Neutrophil (primary cell): ENCODE measurements around the gene NR4A3.

Experiments
- H3K27ac ChIP-seq: fragments of 200-600 bp; sonication (generic); 2 replicates; pipeline ENCODE4 v1.5.1; 2016; ENCODE audit warnings: mild to moderate bottlenecking, moderate library complexity
- H3K27me3 ChIP-seq: fragments of 200-600 bp; sonication (generic); 2 replicates; pipeline ENCODE4 v1.6.0; 2016; ENCODE audit warnings: mild to moderate bottlenecking
- H3K36me3 ChIP-seq: fragments of 200-600 bp; sonication (generic); 2 replicates; pipeline ENCODE4 v1.5.1; 2017
- H3K4me1 ChIP-seq, 2 experiments: fragments of 200-600 bp in 1 of 2; sonication (generic) in 1 of 2; 1 replicate in 1 of 2; 2 replicates in 1 of 2; pipeline versions ENCODE4 v1.5.1 to v1.6.1; 2013 to 2016; ENCODE audit warnings: low read depth in 1 of 2, low read length in 1 of 2, mild to moderate bottlenecking in 1 of 2, moderate library complexity in 1 of 2; ENCODE audit not compliant: control insufficient read depth in 1 of 2, insufficient read depth in 1 of 2
- H3K4me3 ChIP-seq, 2 experiments: fragments of 200-600 bp in 1 of 2; sonication (generic) in 1 of 2; 1 replicate in 1 of 2; 2 replicates in 1 of 2; pipeline ENCODE4 v1.5.1; 2013 to 2016; ENCODE audit warnings: low read depth in 1 of 2, low read length in 1 of 2, mild to moderate bottlenecking in 1 of 2, moderate library complexity in 1 of 2
- H3K9me3 ChIP-seq: fragments of 200-600 bp; sonication (generic); 2 replicates; pipeline ENCODE4 v1.5.1; 2016
- TF ChIP-seq, protein P1 (sequence below): fragments of 200-600 bp; sonication (generic); IDR thresholded peaks from 2 replicates; pipeline ENCODE4 v1.5.1; 2016; ENCODE audit warnings: antibody characterized with exemption

Gene NR4A3

GRCh38 chr9:99782962-99783718 is 38.5 kb upstream of the NR4A3 start:
- peaks cover 0 to 5% of the 10 kb centered on the region in 2 experiments for H3K4me1 ChIP-seq
- no peak overlapping the region for H3K4me3 ChIP-seq
- no peaks in the 10 kb centered on the region for H3K36me3 ChIP-seq
- H3K27ac ChIP-seq = no peak overlapping the region
- TF ChIP-seq, protein P1, sequence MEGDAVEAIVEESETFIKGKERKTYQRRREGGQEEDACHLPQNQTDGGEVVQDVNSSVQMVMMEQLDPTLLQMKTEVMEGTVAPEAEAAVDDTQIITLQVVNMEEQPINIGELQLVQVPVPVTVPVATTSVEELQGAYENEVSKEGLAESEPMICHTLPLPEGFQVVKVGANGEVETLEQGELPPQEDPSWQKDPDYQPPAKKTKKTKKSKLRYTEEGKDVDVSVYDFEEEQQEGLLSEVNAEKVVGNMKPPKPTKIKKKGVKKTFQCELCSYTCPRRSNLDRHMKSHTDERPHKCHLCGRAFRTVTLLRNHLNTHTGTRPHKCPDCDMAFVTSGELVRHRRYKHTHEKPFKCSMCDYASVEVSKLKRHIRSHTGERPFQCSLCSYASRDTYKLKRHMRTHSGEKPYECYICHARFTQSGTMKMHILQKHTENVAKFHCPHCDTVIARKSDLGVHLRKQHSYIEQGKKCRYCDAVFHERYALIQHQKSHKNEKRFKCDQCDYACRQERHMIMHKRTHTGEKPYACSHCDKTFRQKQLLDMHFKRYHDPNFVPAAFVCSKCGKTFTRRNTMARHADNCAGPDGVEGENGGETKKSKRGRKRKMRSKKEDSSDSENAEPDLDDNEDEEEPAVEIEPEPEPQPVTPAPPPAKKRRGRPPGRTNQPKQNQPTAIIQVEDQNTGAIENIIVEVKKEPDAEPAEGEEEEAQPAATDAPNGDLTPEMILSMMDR = no peak
- no peaks in the 10 kb centered on the region for H3K9me3 ChIP-seq
- no peaks in the 10 kb centered on the region for H3K27me3 ChIP-seq

- H3K9me3 ChIP-seq = no peaks in the 10 kb centered on the region
- TF ChIP-seq, protein P1 = no peak
These were observed 37.9 kb upstream of the NR4A3 start for GRCh38 chr9:99783799-99784198.

DNA sequence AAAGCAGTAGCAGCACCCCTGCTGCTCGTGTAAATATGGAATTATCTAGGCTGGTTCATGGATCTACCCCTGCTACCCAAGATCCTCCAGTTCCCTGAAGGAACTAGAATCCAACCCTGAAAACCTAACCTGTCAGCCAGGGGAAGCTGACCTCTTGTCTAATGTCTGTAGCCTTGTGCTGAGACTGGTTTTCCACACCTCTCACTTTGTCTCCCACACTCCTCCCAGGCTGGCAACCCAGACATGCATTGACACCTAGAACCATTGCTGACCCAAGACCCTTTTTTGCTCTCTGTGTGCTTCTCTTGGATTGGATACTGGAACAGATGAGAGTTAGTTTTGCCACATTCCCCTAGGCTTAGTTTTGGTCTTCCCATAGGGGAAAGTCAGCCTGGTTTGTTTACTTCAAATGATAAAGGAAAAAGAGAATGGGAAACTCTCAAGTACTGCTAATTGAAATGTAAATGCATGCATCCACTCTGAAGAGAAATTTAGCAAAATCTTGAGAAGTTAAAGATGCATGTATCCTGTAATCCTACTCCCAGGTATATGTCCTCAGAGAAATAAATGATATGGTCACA is 36.6 kb upstream of the NR4A3 start:
- Histone ChIP-seq H3K4me3 (no peak overlapping the region), H3K27me3 (no peaks in the 10 kb centered on the region), H3K4me1 (peaks cover 0 to 5% of the 10 kb centered on the region in 2 experiments), H3K27ac (no peak overlapping the region), H3K36me3 (no peaks in the 10 kb centered on the region), H3K9me3 (no peaks in the 10 kb centered on the region)
- TF ChIP-seq, protein P1 = no peak

More at GRCh38 chr9:99783799-99784198, 37.9 kb upstream of the NR4A3 start:
- Histone ChIP-seq H3K27ac (no peak overlapping the region), H3K4me1 (peaks cover 0 to 5% of the 10 kb centered on the region in 2 experiments), H3K27me3 (no peaks in the 10 kb centered on the region), H3K36me3 (no peaks in the 10 kb centered on the region), H3K4me3 (no peak overlapping the region)

DNA sequence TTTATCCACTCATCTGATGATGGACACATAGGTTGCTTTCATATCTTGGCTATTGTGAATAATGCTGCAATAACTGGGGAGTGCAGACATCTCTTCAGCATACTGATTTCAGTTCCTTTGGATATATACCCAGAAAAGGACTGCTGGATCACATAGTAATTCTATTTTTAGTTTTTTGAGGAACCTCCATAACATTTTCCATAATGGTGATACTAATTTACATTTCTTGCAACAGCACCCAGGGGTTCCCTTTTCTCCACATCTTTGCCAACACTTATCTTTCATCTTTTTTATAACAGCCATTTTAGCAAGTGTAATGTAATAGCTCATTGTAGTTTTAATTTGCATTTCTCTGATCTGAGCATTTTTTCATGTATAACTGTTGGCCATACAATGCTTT is 34.1 kb upstream of the NR4A3 start:
- no peaks in the 10 kb centered on the region for H3K9me3 ChIP-seq
- no peaks in the 10 kb centered on the region for H3K27me3 ChIP-seq
- no peak overlapping the region for H3K4me3 ChIP-seq
- H3K27ac ChIP-seq = no peak overlapping the region
- H3K4me1 ChIP-seq = peaks cover 0 to 5% of the 10 kb centered on the region in 2 experiments
- TF ChIP-seq, protein P1 = no peak
- H3K36me3 ChIP-seq = no peaks in the 10 kb centered on the region

- Histone ChIP-seq H3K27me3 (no peaks in the 10 kb centered on the region), H3K36me3 (no peaks in the 10 kb centered on the region), H3K4me3 (no peak overlapping the region), H3K4me1 (no peaks in the 10 kb centered on the region), H3K9me3 (no peaks in the 10 kb centered on the region), H3K27ac (no peak overlapping the region)
- TF ChIP-seq, protein P1 = no peak
These were observed 28.2 kb upstream of the NR4A3 start for GRCh38 chr9:99793528-99793927.
